K562 (cell line): ENCODE measurements around the gene DNAI1. TPM values are rescaled to one million over a fixed set of nuclear protein-coding genes. Genes with fewer than 3 reads are reported as not detected.
A peak's percentile ranks its signal among the peaks of the same experiment; 100 is the strongest.

Source experiments
- HOMEZ ChIP-seq: fragments of 250-450 bp; sonication (Bioruptor Pico); IDR thresholded peaks from 2 replicates; pipeline ENCODE4 v1.4.0; 2020; ENCODE audit warnings: mild to moderate bottlenecking, moderate library complexity
- IFI16 ChIP-seq: fragments of 250-450 bp; sonication (Bioruptor Pico); IDR thresholded peaks from 2 replicates; pipeline ENCODE4 v2.1.2; 2022; ENCODE audit warnings: mild to moderate bottlenecking, inconsistent platforms
- ILF3 ChIP-seq: fragments of 450-650 bp; IDR thresholded peaks from 2 replicates; pipeline ENCODE4 v1.6.1; 2018; ENCODE audit warnings: antibody characterized with exemption, mild to moderate bottlenecking, moderate library complexity, borderline replicate concordance
- KDM4B ChIP-seq, 2 experiments: fragments of 450-650 bp in 1 of 2; sonication (generic) in 1 of 2; IDR thresholded peaks; 2 replicates each; pipeline ENCODE4 v1.6.1; 2016 to 2017; ENCODE audit warnings: borderline replicate concordance in 2 of 2, antibody characterized with exemption in 1 of 2, low read depth in 1 of 2, mild to moderate bottlenecking in 1 of 2
- MTA2 ChIP-seq: fragments of 450-650 bp; IDR thresholded peaks from 2 replicates; pipeline ENCODE4 v1.6.1; 2016; ENCODE audit warnings: low read depth
- NFYB ChIP-seq: IDR thresholded peaks from 2 replicates; pipeline ENCODE4 v1.6.1; 2011; ENCODE audit warnings: mild to moderate bottlenecking, moderate library complexity; ENCODE audit not compliant: insufficient read length; ENCODE audit errors: extremely low read depth
- PHB2 ChIP-seq: fragments of 450-650 bp; IDR thresholded peaks from 2 replicates; pipeline ENCODE4 v1.6.1; 2017; ENCODE audit warnings: low read depth
- PML ChIP-seq: IDR thresholded peaks from 2 replicates; pipeline ENCODE4 v1.6.1; 2012; ENCODE audit warnings: low read length, inconsistent platforms
- POLR2AphosphoS5 ChIP-seq: IDR thresholded peaks from 2 replicates; pipeline ENCODE4 v1.6.1; 2011; ENCODE audit warnings: mild to moderate bottlenecking, low read depth, low read length, moderate library complexity; ENCODE audit not compliant: control insufficient read depth, insufficient read depth
- POLR2H ChIP-seq: IDR thresholded peaks from 2 replicates; pipeline ENCODE4 v1.6.1; 2016; ENCODE audit warnings: missing genetic modification characterization, low read depth, mild to moderate bottlenecking, control low read depth, missing compliant biosample characterization, moderate library complexity
- RAD51 ChIP-seq: fragments of 450-650 bp; IDR thresholded peaks from 2 replicates; pipeline ENCODE4 v1.7.1; 2016; ENCODE audit warnings: low read depth, mild to moderate bottlenecking, borderline replicate concordance
- RFX7 ChIP-seq: fragments of 250-450 bp; sonication (Bioruptor Pico); IDR thresholded peaks from 2 replicates; pipeline ENCODE4 v1.5.1; 2021; ENCODE audit warnings: mild to moderate bottlenecking
- TBP ChIP-seq: optimal IDR thresholded peaks from 2 replicates; pipeline ENCODE3; 2011; ENCODE audit warnings: low read depth, low read length, improper control_type of control experiment
- ZBTB1 ChIP-seq: sonication (generic); formaldehyde crosslinking; IDR thresholded peaks from 2 replicates; pipeline ENCODE4 v1.8.1; 2023; ENCODE audit warnings: missing genetic modification reagents, low read depth, mild to moderate bottlenecking, borderline replicate concordance
- ZFP36 ChIP-seq: fragments of 150-350 bp; IDR thresholded peaks from 2 replicates; pipeline ENCODE4 v1.6.1; 2018; ENCODE audit warnings: low read length, low read depth; ENCODE audit not compliant: partially characterized antibody
- ZNF174 ChIP-seq: fragments of 250-450 bp; sonication (Bioruptor Pico); IDR thresholded peaks from 2 replicates; pipeline ENCODE4 v1.4.0; 2020; ENCODE audit warnings: mild to moderate bottlenecking
- ZNF449 ChIP-seq: fragments of 250-450 bp; sonication (Bioruptor Pico); IDR thresholded peaks from 2 replicates; pipeline ENCODE4 v1.8.0; 2022; ENCODE audit warnings: moderate library complexity, mild to moderate bottlenecking, inconsistent platforms
- ZNF696 ChIP-seq: fragments of 250-450 bp; sonication (Bioruptor Pico); conservative IDR thresholded peaks from 2 replicates; pipeline ENCODE4 v1.4.0; 2020; ENCODE audit warnings: mild to moderate bottlenecking, moderate library complexity
- ZNF707 ChIP-seq: fragments of 250-450 bp; sonication (Bioruptor Pico); conservative IDR thresholded peaks from 2 replicates; pipeline ENCODE4 v1.8.0; 2022; ENCODE audit warnings: inconsistent platforms, mild to moderate bottlenecking, moderate library complexity
- polyA plus RNA-seq, 8 experiments: library from polyadenylated mRNA; depleted of rRNA in 4 of 8; stranded (reverse) in 5 of 8; unstranded in 3 of 8; fragments of >200 nt; fragmentation: Nextera tagmentation in 2 of 8; fragmentation: Illumina TruSeq in 1 of 8; extraction: Ambion mirVana in 2 of 8; extraction: Trizol in 1 of 8; gene quantifications; 2 replicates each; pipeline versions ENCODE4 v1.2.1 to v1.2.3, GENCODE V29; 2011 to 2014; ENCODE audit warnings: inconsistent platforms in 1 of 8, missing spikeins in 1 of 8
- total RNA-seq, 7 experiments: library from RNA; depleted of rRNA in 6 of 7; stranded (reverse); fragments of >200 nt in 6 of 7; fragmentation: Illumina TruSeq in 2 of 7; extraction: Trizol in 2 of 7; gene quantifications; 2 replicates each; pipeline versions ENCODE4 v1.2.1 to v1.2.3, GENCODE V29; 2011 to 2021; ENCODE audit warnings: low replicate concordance in 1 of 7
- TF ChIP-seq, protein P1 (sequence below): fragments of 450-650 bp; IDR thresholded peaks from 2 replicates; pipeline ENCODE4 v1.6.1; 2016

DNAI1 gene
- total and polyA plus RNA-seq, 9 of the 15 experiments (the other 6 are each of a cell fraction or from before 2014, with no cell fraction given): 0.01 to 0.17 (median 0.04) TPM; not detected in 6

DNA sequence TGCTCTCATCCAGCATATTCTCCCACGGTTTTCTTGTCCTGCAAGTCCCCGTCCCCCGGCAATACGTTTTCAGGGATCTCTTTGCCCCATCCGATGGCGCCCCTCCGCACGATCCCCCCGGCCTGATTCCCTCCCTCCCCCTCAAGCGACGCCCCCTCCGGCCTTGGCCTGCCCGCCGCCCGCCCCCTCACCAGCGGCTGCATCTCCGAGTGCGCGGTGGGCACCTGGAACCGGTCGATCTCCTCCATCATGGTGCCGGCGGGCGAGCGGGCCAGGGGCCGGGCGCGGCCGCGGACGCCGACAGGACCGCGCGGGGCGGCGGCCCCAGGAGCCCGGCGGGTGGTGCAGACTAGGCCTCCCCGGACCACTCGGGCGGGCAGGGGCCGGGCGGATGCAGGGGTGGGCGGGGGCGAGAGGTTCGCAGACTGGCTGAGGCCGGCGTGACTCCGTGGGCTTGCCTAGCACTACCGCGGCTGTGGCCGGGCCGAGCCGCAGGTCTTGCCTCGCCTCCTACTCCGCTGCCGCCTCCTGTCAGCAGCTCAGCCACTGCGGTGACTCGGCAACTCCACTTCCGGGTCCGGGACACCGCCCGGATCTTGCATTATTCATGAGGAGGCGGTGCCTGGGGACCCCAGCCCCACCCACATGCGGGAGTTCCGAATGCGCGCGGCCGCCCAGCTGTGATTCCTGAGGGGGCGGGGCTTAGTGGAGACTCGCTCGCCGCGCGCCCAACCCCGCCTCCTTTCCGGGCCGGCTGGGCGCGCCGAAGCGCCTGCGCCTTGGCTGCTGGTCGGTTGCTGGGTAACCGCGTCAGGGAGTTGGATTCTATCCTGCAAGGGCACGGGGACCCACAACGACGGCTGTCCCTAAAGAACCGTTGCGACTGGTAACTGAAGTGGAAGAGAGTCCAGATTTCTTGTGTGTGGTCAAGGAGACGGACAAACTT, at the start of gene DNAI1, which contains the start of gene FAM219A (continued):
- TF ChIP-seq ZNF707 (CRISPR knock-in tag): no peak
- TF ChIP-seq NFYB: no peak
- no peak for TF ChIP-seq PHB2
- no peak for TF ChIP-seq ILF3
- no peak for TF ChIP-seq PML
- TF ChIP-seq ZNF449 (CRISPR knock-in tag): peak; percentile 76; the same call in 1 of the 2 replicates
- TF ChIP-seq, protein P1, sequence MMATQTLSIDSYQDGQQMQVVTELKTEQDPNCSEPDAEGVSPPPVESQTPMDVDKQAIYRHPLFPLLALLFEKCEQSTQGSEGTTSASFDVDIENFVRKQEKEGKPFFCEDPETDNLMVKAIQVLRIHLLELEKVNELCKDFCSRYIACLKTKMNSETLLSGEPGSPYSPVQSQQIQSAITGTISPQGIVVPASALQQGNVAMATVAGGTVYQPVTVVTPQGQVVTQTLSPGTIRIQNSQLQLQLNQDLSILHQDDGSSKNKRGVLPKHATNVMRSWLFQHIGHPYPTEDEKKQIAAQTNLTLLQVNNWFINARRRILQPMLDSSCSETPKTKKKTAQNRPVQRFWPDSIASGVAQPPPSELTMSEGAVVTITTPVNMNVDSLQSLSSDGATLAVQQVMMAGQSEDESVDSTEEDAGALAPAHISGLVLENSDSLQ: peak; percentile 43; the same call in 1 of the 2 replicates
- TF ChIP-seq KDM4B (IDR thresholded peaks at IDR 0.05; ENCODE audit: borderline replicate concordance in 2 of 2, low read depth in 1 of 2): no peak
- no peak for TF ChIP-seq ZNF696
- no peak for TF ChIP-seq RAD51
- no peak for TF ChIP-seq MTA2
- peak; percentile 59 for TF ChIP-seq TBP
- TF ChIP-seq POLR2H (tag): no peak
- TF ChIP-seq ZNF174: no peak
- TF ChIP-seq POLR2AphosphoS5: peak; percentile 45; the same call in 1 of the 2 replicates
- no peak for TF ChIP-seq RFX7
- no peak for TF ChIP-seq HOMEZ (CRISPR knock-in tag)
- peak; percentile 35; the same call in 1 of the 2 replicates for TF ChIP-seq ZBTB1
- no peak for TF ChIP-seq ZFP36
- no peak for TF ChIP-seq IFI16 (CRISPR knock-in tag)
